DLD1 (cell line): ENCODE measurements around the gene MAFB.
"Not testable (repeated sequence)": the region's sequence is repeated elsewhere in the genome, so short reads cannot be mapped to it uniquely, and the experiment has no call there.

Experiments used
- in situ Hi-C: cut with HindIII; loops from 2 replicates; pipeline ENCODE4 v1.10.0; 2017; ENCODE audit warnings: low sequenced_read_pairs

MAFB gene

DNA sequence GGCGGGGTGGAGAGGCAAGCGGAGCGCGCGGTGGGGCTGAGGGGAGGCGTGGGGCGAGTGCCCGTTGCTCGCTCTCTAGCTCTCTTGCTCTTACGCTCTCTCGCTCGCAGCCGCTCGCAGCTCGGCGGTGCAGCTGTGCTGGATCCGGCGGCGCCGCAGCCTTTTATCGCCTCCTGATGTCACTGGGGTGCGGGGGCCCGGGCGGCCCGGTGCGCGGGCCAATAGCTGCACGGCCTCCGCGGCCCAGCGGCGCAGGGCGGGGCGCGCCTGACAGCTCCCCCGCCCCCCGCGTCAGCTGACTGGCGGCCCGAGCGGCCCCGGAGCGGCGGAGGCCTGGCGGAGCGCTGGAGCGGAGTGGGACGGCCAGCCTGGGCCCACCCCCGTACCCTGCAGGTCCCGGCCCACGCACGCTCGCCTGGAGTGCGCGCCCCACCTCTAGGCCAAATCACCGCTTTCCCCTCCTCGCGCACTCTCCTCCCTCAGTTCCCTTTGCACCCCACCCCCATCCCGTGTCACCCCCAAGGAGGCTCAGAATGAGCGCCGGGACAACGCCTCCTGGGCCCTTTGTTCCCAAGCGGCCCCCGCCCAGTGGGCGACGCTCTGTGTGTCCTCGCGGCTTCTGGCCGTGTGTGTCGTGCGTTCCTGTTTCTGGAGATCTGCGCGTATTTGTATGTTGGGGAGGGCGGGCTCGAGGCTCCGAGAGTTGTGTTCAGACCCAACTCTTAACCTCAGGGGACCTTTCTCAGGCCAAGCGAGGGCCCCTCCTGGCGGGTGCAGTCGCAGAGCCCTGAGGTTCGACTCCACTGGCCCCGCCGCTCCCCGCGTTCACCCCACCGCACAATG lies at the start of gene MAFB:
TSS of gene MAFB (minus strand) at position 137 of the 843 bp plus-strand sequence. CDS start 386 bp downstream, outside the sequence.
- in situ Hi-C loops = no loop called here

DNA sequence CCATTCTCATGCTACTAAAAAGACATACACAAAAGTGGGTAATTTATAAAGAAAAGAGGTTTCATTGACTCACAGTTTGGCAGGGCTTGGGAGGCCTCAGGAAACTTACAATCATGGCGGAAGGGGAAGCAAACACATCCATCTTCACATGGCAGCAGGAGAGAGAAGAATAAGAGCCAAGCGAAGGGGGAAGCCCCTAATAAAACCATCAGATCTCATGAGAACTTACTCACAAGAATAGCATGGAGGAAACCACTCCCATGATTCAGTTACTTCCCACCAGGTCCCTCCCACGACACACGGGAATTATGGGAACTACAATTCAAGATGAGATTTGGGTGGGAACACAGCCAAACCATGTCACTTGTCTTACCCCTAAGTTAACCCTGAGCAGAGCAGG lies 47.4 kb upstream of the MAFB start:
- in situ Hi-C loops = not testable (repeated sequence)

DNA sequence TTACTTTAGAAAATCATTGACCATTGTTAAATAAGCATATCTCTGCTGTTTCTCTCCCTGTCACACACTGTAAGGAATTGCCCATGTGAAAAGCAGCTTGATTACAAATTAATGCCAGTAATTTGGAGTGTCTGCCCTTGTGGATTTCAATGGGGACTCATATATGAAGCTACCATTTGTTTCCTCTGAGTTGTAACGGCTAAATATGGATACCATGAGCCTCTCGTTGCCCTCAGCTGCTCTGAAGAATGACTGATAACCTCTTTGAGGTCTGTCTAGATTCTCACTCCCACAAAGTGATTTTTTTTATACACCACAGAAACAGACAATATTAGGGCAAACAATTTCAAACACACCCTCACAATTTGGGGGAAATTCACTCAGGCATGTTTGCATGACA lies 40.0 kb upstream of the MAFB start:
- in situ Hi-C loops = no loop called here

- in situ Hi-C loops = no loop called here
Observed at GRCh38 chr20:40728470-40728869, 39.4 kb upstream of the MAFB start.

GRCh38 chr20:40727960-40728359 lies 38.9 kb upstream of the MAFB start:
- in situ Hi-C loops = no loop called here

DNA sequence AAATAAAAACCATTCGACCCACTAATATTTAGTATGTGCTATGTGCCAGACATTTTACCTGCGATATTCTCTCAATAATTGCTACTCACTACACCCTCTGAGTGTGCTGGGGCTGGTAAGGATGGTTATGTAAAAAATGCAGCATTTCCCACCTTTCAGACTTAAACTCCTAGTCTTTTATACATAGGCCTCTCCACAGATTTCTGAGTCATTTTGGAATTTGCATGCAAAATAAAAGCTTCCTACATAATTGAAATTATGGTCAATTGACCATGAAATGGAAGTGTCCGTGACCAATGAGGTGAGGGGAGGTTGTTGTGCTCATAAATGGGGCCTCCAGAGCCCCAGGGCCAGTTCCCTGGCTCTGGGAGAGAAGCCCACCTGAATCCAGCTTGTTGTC lies 37.7 kb upstream of the MAFB start:
- in situ Hi-C loops = no loop called here

DNA sequence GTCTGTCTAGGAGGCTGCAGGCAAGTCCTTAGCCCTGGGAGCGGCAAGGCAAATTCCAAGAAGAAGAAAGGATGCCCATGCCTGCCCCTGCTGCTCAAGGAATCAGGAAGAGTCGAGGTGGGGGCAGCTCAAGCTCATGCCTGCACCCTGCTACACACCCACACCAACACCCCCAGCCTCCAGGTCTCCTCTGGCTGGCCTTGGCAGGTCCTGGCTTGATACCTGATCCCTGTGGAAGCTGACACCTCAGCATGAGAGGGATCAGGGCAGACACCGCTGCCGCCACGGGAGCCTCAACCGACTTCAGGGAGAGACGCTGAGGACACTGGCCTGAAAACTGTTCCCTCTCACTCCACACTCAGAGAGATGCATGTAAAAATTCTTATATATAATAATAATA lies 35.5 kb upstream of the MAFB start:
- in situ Hi-C loops = no loop called here

GRCh38 chr20:40720826-40721225 lies 31.8 kb upstream of the MAFB start:
- in situ Hi-C loops = no loop called here

DNA sequence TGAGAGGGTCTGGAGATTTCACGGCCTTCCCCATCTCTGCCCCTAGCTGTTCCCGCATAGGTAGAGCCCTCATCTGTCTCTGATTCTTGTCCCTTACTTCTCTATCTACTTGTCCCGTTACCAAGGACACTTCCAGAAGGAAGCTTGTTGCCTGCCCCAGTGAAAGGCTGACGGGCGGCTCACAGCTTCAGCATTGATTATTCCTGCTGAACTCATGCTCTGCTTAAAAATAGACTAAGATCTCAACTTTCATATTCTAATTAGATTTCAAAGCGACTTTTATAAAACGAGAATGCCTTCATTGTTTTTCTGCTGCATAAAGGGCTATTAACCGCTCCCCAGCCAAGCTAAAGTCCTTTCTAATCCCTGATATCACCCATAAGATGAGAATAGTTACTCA lies 31.1 kb upstream of the MAFB start:
- in situ Hi-C loops = no loop called here

DNA sequence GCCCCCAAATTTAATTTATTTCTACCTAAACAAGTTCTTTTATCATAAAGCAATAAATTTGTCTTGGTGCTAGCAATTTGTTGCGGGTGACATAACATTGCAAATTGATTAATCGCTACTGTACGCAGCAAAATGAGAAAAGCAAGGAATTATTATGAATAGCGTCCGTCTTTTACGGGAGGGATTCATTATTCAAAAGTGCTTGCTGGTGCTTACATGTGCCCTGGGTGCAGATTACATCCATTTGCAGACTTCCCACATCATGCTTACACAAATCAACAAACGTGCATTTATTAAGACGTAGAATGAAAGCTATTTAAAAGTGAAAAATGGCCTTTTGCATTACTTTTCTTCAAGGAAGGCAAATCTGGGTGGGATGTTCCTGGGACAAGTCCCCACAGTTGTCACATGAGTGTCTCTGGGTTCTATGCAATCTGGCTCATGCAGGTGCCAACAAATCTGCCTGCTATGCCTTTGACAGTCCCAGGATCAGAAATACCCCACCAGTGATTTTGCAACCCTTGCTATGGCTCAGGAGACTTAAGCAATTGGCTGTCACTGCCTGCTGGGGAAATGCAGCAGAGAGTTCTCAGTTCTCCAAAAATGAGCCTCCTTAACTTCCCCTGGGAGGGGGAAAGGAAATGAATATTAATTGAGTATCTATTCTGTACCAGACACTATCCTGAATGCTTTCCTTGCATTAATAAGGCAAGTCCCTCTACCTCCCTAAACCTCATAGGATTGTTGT lies 30.1 kb upstream of the MAFB start:
- in situ Hi-C loops = no loop called here

DNA sequence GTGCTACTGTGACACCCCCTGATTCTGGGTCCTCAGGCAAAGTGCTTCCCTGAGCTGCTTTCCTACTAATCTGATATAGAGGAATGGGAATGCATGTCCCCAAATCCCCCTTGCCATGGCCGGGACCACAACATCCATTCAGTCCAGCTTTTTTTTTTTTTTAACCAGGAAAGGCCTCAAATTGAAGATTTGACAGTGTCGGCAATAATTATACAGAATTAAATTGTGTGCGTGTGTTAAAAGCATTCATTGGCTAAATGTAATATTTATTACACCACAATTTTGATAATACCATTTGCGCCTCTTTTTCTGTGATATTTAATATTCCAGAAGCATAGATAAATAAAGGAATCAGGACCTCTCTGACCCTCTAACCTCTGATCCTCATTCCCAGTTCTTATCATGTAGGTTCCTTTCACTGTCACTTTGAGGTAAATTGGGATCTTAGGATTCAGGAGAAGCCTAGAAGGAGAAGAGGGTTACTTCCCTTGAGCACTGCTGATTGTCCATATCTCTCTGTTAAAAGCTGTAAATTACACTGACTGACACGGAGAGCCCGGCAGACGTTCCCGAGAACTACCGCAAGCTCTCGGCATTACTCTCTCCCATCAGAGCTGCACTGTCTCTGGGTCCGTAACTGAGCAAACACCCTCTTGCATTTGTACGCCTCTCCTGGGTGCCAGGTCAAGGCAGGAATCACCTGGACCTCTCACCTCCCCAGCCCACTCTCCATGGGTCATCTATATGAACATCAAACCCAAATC lies 29.4 kb upstream of the MAFB start:
- in situ Hi-C loops = no loop called here

GRCh38 chr20:40717343-40717865 lies 28.4 kb upstream of the MAFB start:
- in situ Hi-C loops = no loop called here

DNA sequence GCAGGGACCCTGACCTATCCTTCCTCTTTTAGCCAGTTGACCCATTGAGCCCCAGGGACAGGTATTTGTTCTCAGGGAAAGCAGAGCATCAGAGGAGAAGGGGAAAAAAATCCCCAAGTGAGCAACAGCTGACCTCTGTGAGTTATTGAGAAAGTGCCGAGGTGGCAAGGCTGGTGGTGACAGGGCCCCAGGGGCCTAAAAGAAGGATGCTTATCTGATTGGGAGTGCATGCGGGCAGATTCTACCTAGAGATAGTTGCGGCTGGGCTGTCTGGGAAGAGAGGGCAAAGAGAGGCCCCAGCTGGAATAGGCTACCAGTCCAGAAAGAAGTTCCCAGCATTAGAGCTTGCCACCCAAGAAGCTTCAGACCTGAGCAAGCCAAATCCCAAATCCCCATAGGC lies 26.5 kb upstream of the MAFB start:
- in situ Hi-C loops = no loop called here

- in situ Hi-C loops = no loop called here
Observed at GRCh38 chr20:40714916-40715315, 25.9 kb upstream of the MAFB start.

- in situ Hi-C loops = no loop called here
Observed at GRCh38 chr20:40714109-40714508, 25.1 kb upstream of the MAFB start.

DNA sequence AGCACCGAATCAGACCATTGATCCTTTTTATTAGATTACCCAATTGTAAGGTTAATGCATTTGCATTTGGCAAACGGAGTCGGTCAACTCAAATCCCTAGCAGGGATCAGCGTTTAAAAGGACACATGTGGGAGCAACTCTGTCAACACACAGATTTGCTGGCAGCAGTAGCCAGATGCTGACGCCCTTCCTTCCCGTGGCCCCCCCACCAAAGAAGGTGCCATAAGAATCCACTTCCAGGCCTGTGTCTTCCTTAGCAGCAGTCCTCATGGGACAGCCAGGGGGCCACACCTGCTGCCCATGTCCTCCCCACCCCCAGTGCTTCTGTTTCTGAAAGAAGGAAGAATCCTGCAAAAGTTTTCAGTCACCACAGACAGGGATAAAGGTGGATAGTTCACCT lies 24.5 kb upstream of the MAFB start:
- in situ Hi-C loops = no loop called here

GRCh38 chr20:40711079-40711478 lies 22.0 kb upstream of the MAFB start:
- in situ Hi-C loops = no loop called here

- in situ Hi-C loops = no loop called here
Observed at GRCh38 chr20:40710603-40711002, 21.6 kb upstream of the MAFB start.

DNA sequence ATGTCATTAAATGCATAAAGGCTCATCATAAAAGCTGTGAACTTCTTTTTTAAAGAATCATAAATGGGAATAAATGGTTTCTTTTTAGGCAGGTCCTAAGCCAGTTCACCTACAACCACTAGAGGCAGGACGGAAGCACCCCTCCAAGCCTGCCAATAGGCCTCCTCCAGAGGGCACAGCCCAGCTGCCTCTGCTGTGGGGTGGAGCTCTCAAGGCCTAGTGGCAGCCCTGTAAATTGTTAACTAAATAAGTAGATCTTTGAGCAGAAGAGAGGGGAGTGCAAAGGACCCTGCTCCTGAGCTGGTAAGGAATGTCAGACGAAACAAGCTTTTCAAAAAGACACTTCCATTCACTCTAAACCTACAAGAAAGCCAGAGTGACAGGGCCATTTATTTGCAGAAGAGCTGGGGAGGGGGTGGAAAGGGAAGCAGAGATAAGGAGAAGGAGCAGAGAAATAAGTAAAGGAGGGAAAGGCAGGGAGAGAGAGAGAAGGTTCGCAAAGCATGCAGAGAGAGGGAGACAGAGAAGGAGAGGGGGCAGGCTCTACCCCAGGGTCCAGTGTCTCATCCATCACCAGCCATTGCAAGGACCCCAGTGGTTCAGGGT lies 18.0 kb upstream of the MAFB start:
- in situ Hi-C loops = no loop called here

- in situ Hi-C loops = no loop called here
Observed at GRCh38 chr20:40705413-40705812, 16.4 kb upstream of the MAFB start.

GRCh38 chr20:40704828-40705227 lies 15.8 kb upstream of the MAFB start:
- in situ Hi-C loops = no loop called here
